ENCODE results near the gene DEDD.

DNA sequence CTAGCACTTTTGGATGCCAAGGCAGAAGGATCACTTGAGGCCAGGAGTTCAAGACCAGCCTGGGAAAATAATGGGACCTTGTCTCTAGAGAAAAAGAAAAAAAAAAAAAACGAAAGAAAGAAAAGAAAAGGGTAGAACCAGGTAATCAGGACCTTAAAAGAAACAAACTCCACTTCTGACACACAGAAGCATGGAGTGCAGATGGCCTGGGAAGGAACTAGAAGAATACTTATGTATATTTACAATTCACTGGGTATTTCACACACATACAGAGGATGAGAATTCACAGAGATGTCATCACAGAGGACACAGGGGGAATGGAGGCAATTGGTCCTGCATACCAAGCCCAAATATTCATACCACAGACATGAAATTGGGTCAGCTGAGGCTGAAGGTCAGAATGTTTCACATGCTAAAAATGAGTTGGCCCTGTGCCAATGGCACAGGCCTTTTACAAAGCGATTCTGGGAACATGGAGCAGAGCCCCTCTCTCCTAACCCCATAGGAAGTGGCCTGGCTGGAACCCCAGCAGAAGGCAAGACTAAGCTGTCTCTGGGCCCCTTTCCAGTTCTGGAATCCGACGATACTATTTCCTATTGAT lies 40.4 kb upstream of the DEDD start:
- TF ChIP-seq, protein P1, sequence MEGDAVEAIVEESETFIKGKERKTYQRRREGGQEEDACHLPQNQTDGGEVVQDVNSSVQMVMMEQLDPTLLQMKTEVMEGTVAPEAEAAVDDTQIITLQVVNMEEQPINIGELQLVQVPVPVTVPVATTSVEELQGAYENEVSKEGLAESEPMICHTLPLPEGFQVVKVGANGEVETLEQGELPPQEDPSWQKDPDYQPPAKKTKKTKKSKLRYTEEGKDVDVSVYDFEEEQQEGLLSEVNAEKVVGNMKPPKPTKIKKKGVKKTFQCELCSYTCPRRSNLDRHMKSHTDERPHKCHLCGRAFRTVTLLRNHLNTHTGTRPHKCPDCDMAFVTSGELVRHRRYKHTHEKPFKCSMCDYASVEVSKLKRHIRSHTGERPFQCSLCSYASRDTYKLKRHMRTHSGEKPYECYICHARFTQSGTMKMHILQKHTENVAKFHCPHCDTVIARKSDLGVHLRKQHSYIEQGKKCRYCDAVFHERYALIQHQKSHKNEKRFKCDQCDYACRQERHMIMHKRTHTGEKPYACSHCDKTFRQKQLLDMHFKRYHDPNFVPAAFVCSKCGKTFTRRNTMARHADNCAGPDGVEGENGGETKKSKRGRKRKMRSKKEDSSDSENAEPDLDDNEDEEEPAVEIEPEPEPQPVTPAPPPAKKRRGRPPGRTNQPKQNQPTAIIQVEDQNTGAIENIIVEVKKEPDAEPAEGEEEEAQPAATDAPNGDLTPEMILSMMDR (CRISPR knock-in tag; IDR thresholded peaks at IDR 0.05), result no peak
- TF ChIP-seq ZNF709 (CRISPR knock-in tag; IDR thresholded peaks at IDR 0.05) (no peak), SRSF1 (optimal IDR thresholded peaks at IDR 0.05; ENCODE audit: low read depth, low read length) (no peak), ZNF280B (CRISPR knock-in tag; IDR thresholded peaks at IDR 0.05; ENCODE audit: borderline replicate concordance) (no peak), MXI1 (IDR thresholded peaks at IDR 0.05; ENCODE audit: borderline replicate concordance, low read depth, low read length) (no peak), ZSCAN12 (CRISPR knock-in tag; IDR thresholded peaks at IDR 0.05) (no peak), ZNF451 (CRISPR knock-in tag; IDR thresholded peaks at IDR 0.05) (no peak), ZNF335 (CRISPR knock-in tag; IDR thresholded peaks at IDR 0.05) (no peak)
- TF ChIP-seq, protein P2, sequence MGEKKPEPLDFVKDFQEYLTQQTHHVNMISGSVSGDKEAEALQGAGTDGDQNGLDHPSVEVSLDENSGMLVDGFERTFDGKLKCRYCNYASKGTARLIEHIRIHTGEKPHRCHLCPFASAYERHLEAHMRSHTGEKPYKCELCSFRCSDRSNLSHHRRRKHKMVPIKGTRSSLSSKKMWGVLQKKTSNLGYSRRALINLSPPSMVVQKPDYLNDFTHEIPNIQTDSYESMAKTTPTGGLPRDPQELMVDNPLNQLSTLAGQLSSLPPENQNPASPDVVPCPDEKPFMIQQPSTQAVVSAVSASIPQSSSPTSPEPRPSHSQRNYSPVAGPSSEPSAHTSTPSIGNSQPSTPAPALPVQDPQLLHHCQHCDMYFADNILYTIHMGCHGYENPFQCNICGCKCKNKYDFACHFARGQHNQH (CRISPR knock-in tag; IDR thresholded peaks at IDR 0.05), result no peak

Data from HepG2 (cell line).